A673 (cell line): ENCODE results near the gene CLMP. TPM values are rescaled to one million over a fixed set of nuclear protein-coding genes. Genes with fewer than 3 reads are reported as not detected.

Experiments used
- BruUV-seq: library from RNA; stranded (reverse); fragments of 400-500 nt; replicated peaks from 2 replicates; lab custom pipeline; 2021; lab: Mats Ljungman, UMichigan
- CTCF ChIA-PET: fragments of 300-600 bp; sonication (Branson Sonifier 250); formaldehyde crosslinking; loops from one replicate; lab custom pipeline; 2022; ENCODE audit warnings: antibody characterized with exemption; lab: Charles Lee
- POLR2A ChIA-PET: fragments of 300-600 bp; sonication (Branson Sonifier 250); formaldehyde crosslinking; loops from one replicate; lab custom pipeline; 2022; ENCODE audit warnings: antibody characterized with exemption; ENCODE audit not compliant: low non-redundant PET; lab: Charles Lee
- DNase-seq: peaks from one replicate; pipeline ENCODE4 v3.0.0-alpha.2; 2015; ENCODE audit warnings: low spot score
- H3K27ac ChIP-seq: fragments of 200-600 bp; sonication (generic); 2 replicates; pipeline ENCODE4 v1.5.1; 2016; ENCODE audit warnings: mixed run types, low read depth, mild to moderate bottlenecking, mixed read lengths, antibody characterized with exemption, low read length; ENCODE audit not compliant: poor library complexity, severe bottlenecking
- H3K27me3 ChIP-seq: fragments of 200-600 bp; sonication (generic); replicated peaks from 2 replicates; pipeline ENCODE4 v1.6.1; 2017; ENCODE audit warnings: mixed run types, low read depth, mild to moderate bottlenecking, mixed read lengths, antibody characterized with exemption, low read length; ENCODE audit not compliant: insufficient read depth, poor library complexity
- H3K36me3 ChIP-seq: fragments of 200-600 bp; sonication (generic); 2 replicates; pipeline ENCODE4 v1.6.1; 2016; ENCODE audit warnings: mixed run types, mild to moderate bottlenecking, mixed read lengths, antibody characterized with exemption, low read length; ENCODE audit not compliant: insufficient read depth, poor library complexity, severe bottlenecking
- H3K4me1 ChIP-seq: fragments of 200-600 bp; sonication (generic); 2 replicates; pipeline ENCODE4 v1.6.1; 2017; ENCODE audit warnings: mixed run types, mild to moderate bottlenecking, mixed read lengths, antibody characterized with exemption, low read length; ENCODE audit not compliant: insufficient read depth, poor library complexity, severe bottlenecking
- H3K4me3 ChIP-seq: fragments of 200-600 bp; sonication (generic); 2 replicates; pipeline ENCODE4 v1.5.1; 2016; ENCODE audit warnings: low read depth, mixed run types, mild to moderate bottlenecking, mixed read lengths, low read length; ENCODE audit not compliant: poor library complexity, severe bottlenecking
- H3K9me3 ChIP-seq: fragments of 200-600 bp; sonication (generic); 2 replicates; pipeline ENCODE4 v1.6.1; 2016; ENCODE audit warnings: mixed run types, low read depth, mild to moderate bottlenecking, mixed read lengths, antibody characterized with exemption, low read length; ENCODE audit not compliant: poor library complexity, severe bottlenecking
- EZH2 ChIP-seq: fragments of 200-600 bp; sonication (generic); IDR thresholded peaks from 2 replicates; pipeline ENCODE4 v1.6.1; 2017; ENCODE audit warnings: borderline replicate concordance, low read depth, mild to moderate bottlenecking, mixed read lengths, antibody characterized with exemption, low read length; ENCODE audit not compliant: poor library complexity, severe bottlenecking
- intact Hi-C: fragments of 100-400 bp; cut with micrococcal nuclease; formaldehyde crosslinking; loops from one replicate; pipeline ENCODE4 v1.10.0; 2022; ENCODE audit not compliant: unreplicated experiment
- total RNA-seq: library from RNA; stranded (reverse); gene quantifications from 2 replicates; pipeline ENCODE4 v1.2.3, GENCODE V29; 2021
- TF ChIP-seq, protein P1 (sequence below): fragments of 300-800, 200-600 bp; sonication (generic); conservative IDR thresholded peaks from 2 replicates; pipeline ENCODE4 v1.5.1; 2017; ENCODE audit warnings: low read depth, mild to moderate bottlenecking, antibody characterized with exemption, low read length, moderate library complexity, mixed read lengths

The CLMP gene
- total RNA-seq, 1 experiment from 2014 or later = 62.6 TPM

DNA sequence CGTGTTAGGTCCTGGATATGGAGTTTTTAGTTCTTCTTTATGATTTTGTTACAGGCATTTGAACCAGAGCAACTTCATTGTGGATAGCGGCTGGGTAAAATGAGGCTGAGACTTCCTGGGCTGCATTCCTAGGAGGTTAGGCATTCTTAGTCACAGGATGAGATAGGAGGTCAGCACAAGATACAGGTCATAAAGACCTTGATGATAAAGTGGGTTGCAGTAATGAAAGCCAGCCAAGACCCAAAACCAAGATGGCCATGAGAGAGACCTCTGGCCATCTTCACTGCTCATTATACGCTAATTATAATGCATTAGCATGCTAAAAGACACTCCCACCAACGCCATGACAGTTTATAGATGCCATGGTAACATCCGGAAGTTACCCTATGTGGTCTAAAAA lies 23.4 kb upstream of the CLMP start:
- ChIA-PET CTCF (no interaction called here), POLR2A (no interaction called here)
- TF ChIP-seq EZH2 = no peak
- TF ChIP-seq, protein P1, sequence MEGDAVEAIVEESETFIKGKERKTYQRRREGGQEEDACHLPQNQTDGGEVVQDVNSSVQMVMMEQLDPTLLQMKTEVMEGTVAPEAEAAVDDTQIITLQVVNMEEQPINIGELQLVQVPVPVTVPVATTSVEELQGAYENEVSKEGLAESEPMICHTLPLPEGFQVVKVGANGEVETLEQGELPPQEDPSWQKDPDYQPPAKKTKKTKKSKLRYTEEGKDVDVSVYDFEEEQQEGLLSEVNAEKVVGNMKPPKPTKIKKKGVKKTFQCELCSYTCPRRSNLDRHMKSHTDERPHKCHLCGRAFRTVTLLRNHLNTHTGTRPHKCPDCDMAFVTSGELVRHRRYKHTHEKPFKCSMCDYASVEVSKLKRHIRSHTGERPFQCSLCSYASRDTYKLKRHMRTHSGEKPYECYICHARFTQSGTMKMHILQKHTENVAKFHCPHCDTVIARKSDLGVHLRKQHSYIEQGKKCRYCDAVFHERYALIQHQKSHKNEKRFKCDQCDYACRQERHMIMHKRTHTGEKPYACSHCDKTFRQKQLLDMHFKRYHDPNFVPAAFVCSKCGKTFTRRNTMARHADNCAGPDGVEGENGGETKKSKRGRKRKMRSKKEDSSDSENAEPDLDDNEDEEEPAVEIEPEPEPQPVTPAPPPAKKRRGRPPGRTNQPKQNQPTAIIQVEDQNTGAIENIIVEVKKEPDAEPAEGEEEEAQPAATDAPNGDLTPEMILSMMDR = no peak
- H3K4me1 ChIP-seq = peaks cover 14% of the 10 kb centered on the region
- no peak overlapping the region for H3K27ac ChIP-seq
- no TSS peak for BruUV-seq
- H3K36me3 ChIP-seq = no peaks in the 10 kb centered on the region
- H3K4me3 ChIP-seq = no peak overlapping the region
- H3K9me3 ChIP-seq = no peaks in the 10 kb centered on the region
- intact Hi-C loops = no loop called here
- no peaks in the 10 kb centered on the region for H3K27me3 ChIP-seq
- DNase-seq = no peak

DNA sequence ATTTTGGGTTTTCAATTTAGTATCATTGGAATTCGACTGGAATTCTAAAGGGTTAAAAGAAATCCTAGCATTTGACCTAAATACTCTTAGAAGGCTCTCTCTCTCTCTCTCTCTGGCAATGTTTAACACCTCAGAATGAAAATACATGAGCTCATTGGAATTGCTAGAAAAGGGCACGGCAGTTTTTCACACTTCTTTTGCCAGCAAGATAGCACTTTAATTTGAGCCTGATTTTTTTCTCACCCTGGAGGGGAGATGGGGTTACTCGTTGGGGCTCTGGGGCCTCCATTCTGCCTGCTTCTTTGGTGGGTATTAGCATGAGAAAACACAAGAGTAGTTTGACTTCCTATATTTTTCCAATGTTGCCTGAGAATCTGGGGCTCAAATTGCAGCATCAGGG lies 22.8 kb upstream of the CLMP start:
- H3K4me3 ChIP-seq = no peak overlapping the region
- no peak for TF ChIP-seq EZH2
- TF ChIP-seq, protein P1 = no peak
- H3K27ac ChIP-seq = no peak overlapping the region
- ChIA-PET POLR2A (no interaction called here), CTCF (no interaction called here)
- no peak for DNase-seq
- H3K27me3 ChIP-seq = no peaks in the 10 kb centered on the region
- no TSS peak for BruUV-seq
- H3K9me3 ChIP-seq = no peaks in the 10 kb centered on the region
- H3K36me3 ChIP-seq = no peaks in the 10 kb centered on the region
- peaks cover 19% of the 10 kb centered on the region for H3K4me1 ChIP-seq
- intact Hi-C loops = no loop called here

DNA sequence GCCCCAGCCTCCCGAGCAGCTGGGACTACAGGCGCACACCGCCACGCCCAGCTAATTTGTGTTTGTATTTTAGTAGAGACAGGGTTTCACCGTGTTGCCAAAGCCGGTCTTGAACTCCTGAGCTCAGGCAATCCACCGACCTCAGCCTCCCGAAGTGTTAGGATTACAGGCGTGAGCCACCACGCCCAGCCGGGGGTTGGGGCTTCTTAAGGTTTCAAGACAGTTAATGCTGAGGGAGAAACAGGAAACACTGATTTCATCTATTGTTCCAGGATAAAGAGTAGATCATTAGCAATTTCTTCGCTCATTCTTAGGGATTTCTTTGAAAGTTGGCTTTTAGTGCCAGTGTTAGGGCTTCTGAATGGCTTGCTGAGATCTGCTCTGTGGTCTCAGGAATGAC lies 21.2 kb upstream of the CLMP start:
- no peak for TF ChIP-seq EZH2
- TF ChIP-seq, protein P1 = no peak
- peak; percentile 96 for DNase-seq
- CTCF ChIA-PET = no interaction called here
- peaks cover 33% of the 10 kb centered on the region for H3K4me1 ChIP-seq
- BruUV-seq = no TSS peak
- H3K4me3 ChIP-seq = no peak overlapping the region
- intact Hi-C loops = no loop called here
- H3K27ac ChIP-seq = peak overlapping the region; percentile 1
- H3K9me3 ChIP-seq = no peaks in the 10 kb centered on the region
- no peaks in the 10 kb centered on the region for H3K36me3 ChIP-seq
- POLR2A ChIA-PET = no interaction called here
- H3K27me3 ChIP-seq = no peaks in the 10 kb centered on the region
